Trophoblast cell (in vitro differentiated cells and primary cell): Measurements from ENCODE around the gene PTPRN2.
A peak's percentile ranks its signal among the peaks of the same experiment; 100 is the strongest.

Source experiments
- DNase-seq, 2 donors: peaks; one replicate each; pipeline ENCODE4 v3.0.0-alpha.2; 2016
- H2AFZ ChIP-seq: 2 replicates; pipeline ENCODE4 v1.6.1; 2013; ENCODE audit warnings: low read length, moderate library complexity, mild to moderate bottlenecking; ENCODE audit not compliant: insufficient read depth, poor library complexity
- H2AK5ac ChIP-seq: 2 replicates; pipeline ENCODE4 v1.6.1; 2013; ENCODE audit warnings: mild to moderate bottlenecking, low read length
- H2BK120ac ChIP-seq: 2 replicates; pipeline ENCODE4 v1.6.1; 2013; ENCODE audit warnings: low read length, mild to moderate bottlenecking, moderate library complexity; ENCODE audit not compliant: insufficient read depth, poor library complexity
- H2BK12ac ChIP-seq: 2 replicates; pipeline ENCODE4 v1.6.1; 2013; ENCODE audit warnings: mild to moderate bottlenecking, low read length, moderate library complexity
- H2BK5ac ChIP-seq: 2 replicates; pipeline ENCODE4 v1.6.1; 2013; ENCODE audit warnings: low read length, low read depth, moderate library complexity, mild to moderate bottlenecking; ENCODE audit not compliant: poor library complexity
- H3K14ac ChIP-seq: 2 replicates; pipeline ENCODE4 v1.6.1; 2013; ENCODE audit warnings: mild to moderate bottlenecking, low read length
- H3K18ac ChIP-seq: 2 replicates; pipeline ENCODE4 v1.6.1; 2013; ENCODE audit warnings: mild to moderate bottlenecking, low read length
- H3K23ac ChIP-seq: 2 replicates; pipeline ENCODE4 v1.6.1; 2013; ENCODE audit warnings: low read length
- H3K27ac ChIP-seq: 2 replicates; pipeline ENCODE4 v1.5.1; 2013; ENCODE audit warnings: low read depth, mild to moderate bottlenecking, inconsistent platforms, low read length, moderate library complexity
- H3K27me3 ChIP-seq: 2 replicates; pipeline ENCODE4 v1.6.1; 2013; ENCODE audit warnings: inconsistent platforms, mild to moderate bottlenecking, low read length, moderate library complexity; ENCODE audit not compliant: insufficient read depth
- H3K36me3 ChIP-seq, 2 experiments: 1 replicate in 1 of 2; 2 replicates in 1 of 2; pipeline ENCODE4 v1.6.1; 2013; ENCODE audit warnings: low read length in 2 of 2, mild to moderate bottlenecking in 2 of 2, moderate library complexity in 1 of 2; ENCODE audit not compliant: insufficient read depth in 2 of 2, control insufficient read depth in 1 of 2
- H3K4ac ChIP-seq: 2 replicates; pipeline ENCODE4 v1.6.1; 2013; ENCODE audit warnings: low read depth, mild to moderate bottlenecking, low read length, moderate library complexity
- H3K4me1 ChIP-seq, 2 experiments: 1 replicate in 1 of 2; 2 replicates in 1 of 2; pipeline ENCODE4 v1.6.1; 2013; ENCODE audit warnings: low read length in 2 of 2, mild to moderate bottlenecking in 2 of 2, moderate library complexity in 1 of 2; ENCODE audit not compliant: insufficient read depth in 2 of 2, control insufficient read depth in 1 of 2
- H3K4me2 ChIP-seq: 2 replicates; pipeline ENCODE4 v1.6.1; 2013; ENCODE audit warnings: inconsistent platforms, mild to moderate bottlenecking, low read length, moderate library complexity
- H3K4me3 ChIP-seq: 2 replicates; pipeline ENCODE4 v1.5.1; 2013; ENCODE audit warnings: mild to moderate bottlenecking, low read depth, low read length, inconsistent platforms
- H3K79me1 ChIP-seq: one replicate; pipeline ENCODE4 v1.6.1; 2013; ENCODE audit warnings: low read length
- H3K79me2 ChIP-seq: 2 replicates; pipeline ENCODE4 v1.6.1; 2013; ENCODE audit warnings: low read length, mild to moderate bottlenecking; ENCODE audit not compliant: control insufficient read depth, insufficient read depth, poor library complexity
- H3K9ac ChIP-seq: 2 replicates; pipeline ENCODE4 v1.6.1; 2013; ENCODE audit warnings: mild to moderate bottlenecking, low read length
- H3K9me3 ChIP-seq: 2 replicates; pipeline ENCODE4 v1.6.1; 2013; ENCODE audit warnings: low read depth, mild to moderate bottlenecking, control low read depth, inconsistent platforms, low read length; ENCODE audit not compliant: insufficient read depth
- H4K12ac ChIP-seq: 2 replicates; pipeline ENCODE4 v1.6.1; 2013; ENCODE audit warnings: low read depth, mild to moderate bottlenecking, low read length, moderate library complexity
- H4K8ac ChIP-seq: 2 replicates; pipeline ENCODE4 v1.6.1; 2013; ENCODE audit warnings: low read depth, mild to moderate bottlenecking, low read length, moderate library complexity
- H4K91ac ChIP-seq: one replicate; pipeline ENCODE4 v1.6.1; 2013; ENCODE audit warnings: low read depth, mild to moderate bottlenecking, low read length, moderate library complexity
- WGBS: extraction: QIAGEN DNeasy Blood & Tissue Kit; methylation state at CpG from one replicate; pipeline ENCODE4 v1.1.7; 2013; ENCODE audit warnings: missing lambda C conversion rate; ENCODE audit not compliant: insufficient read length, insufficient coverage; ENCODE audit errors: extremely low coverage; 5-methylcytosine and 5-hydroxymethylcytosine counted together

The PTPRN2 gene

GRCh38 chr7:157622408-157623205 is 965.0 kb downstream of the PTPRN2 start:
- no peak overlapping the region for H3K23ac ChIP-seq
- no peak overlapping the region for H3K27ac ChIP-seq
- H3K14ac ChIP-seq = no peak overlapping the region
- no peak overlapping the region for H4K12ac ChIP-seq
- H3K27me3 ChIP-seq = no peaks in the 10 kb centered on the region
- no peak overlapping the region for H2AFZ ChIP-seq
- peak overlapping the region; percentile 0 for H3K4me3 ChIP-seq
- H2BK120ac ChIP-seq = no peak overlapping the region
- H3K79me1 ChIP-seq = no peaks in the 10 kb centered on the region
- no peak overlapping the region for H4K91ac ChIP-seq
- H3K36me3 ChIP-seq = no peaks in the 10 kb centered on the region
- no peak overlapping the region for H2BK5ac ChIP-seq
- H3K4me1 ChIP-seq = peaks cover 2 to 4% of the 10 kb centered on the region in 2 experiments
- H3K79me2 ChIP-seq = no peaks in the 10 kb centered on the region
- no peak overlapping the region for H2AK5ac ChIP-seq
- no peak overlapping the region for H3K9ac ChIP-seq
- H3K18ac ChIP-seq = no peak overlapping the region
- no peak overlapping the region for H2BK12ac ChIP-seq
- no peak overlapping the region for H3K4ac ChIP-seq
- no peak overlapping the region for H4K8ac ChIP-seq
- no peak overlapping the region for H3K4me2 ChIP-seq
- WGBS = no CpG with 5 or more reads among the region's 28 CpGs
- no peak for DNase-seq
- no peaks in the 10 kb centered on the region for H3K9me3 ChIP-seq

- Histone ChIP-seq H3K36me3 (no peaks in the 10 kb centered on the region), H4K91ac (no peak overlapping the region), H3K14ac (no peak overlapping the region), H2BK120ac (no peak overlapping the region), H3K4me3 (no peak overlapping the region), H3K9ac (no peak overlapping the region), H3K18ac (no peak overlapping the region), H4K8ac (no peak overlapping the region), H3K23ac (no peak overlapping the region), H3K9me3 (peaks cover 3% of the 10 kb centered on the region), H2BK12ac (no peak overlapping the region), H3K79me1 (no peaks in the 10 kb centered on the region), H3K4ac (no peak overlapping the region), H3K27ac (no peak overlapping the region), H3K79me2 (no peaks in the 10 kb centered on the region), H3K27me3 (no peaks in the 10 kb centered on the region), H2BK5ac (no peak overlapping the region), H2AK5ac (no peak overlapping the region), H3K4me2 (no peak overlapping the region), H4K12ac (no peak overlapping the region), H2AFZ (no peak overlapping the region), H3K4me1 (peaks cover 2 to 4% of the 10 kb centered on the region in 2 experiments)
- no peak for DNase-seq
- WGBS = no CpG with 5 or more reads among the region's 11 CpGs
Observed at GRCh38 chr7:157622000-157622399, 965.6 kb downstream of the PTPRN2 start.

GRCh38 chr7:157621131-157621681 is 966.4 kb downstream of the PTPRN2 start:
- H3K27ac ChIP-seq = no peak overlapping the region

GRCh38 chr7:157620616-157621015 is 967.0 kb downstream of the PTPRN2 start:
- H4K8ac ChIP-seq = no peak overlapping the region
- no peaks in the 10 kb centered on the region for H3K79me1 ChIP-seq
- H2AFZ ChIP-seq = no peak overlapping the region
- no peak overlapping the region for H2BK120ac ChIP-seq
- H4K91ac ChIP-seq = no peak overlapping the region
- H3K4ac ChIP-seq = no peak overlapping the region
- no peak overlapping the region for H3K18ac ChIP-seq
- no peak overlapping the region for H3K23ac ChIP-seq
- no peak overlapping the region for H3K9ac ChIP-seq
- no peak overlapping the region for H3K14ac ChIP-seq
- H3K4me3 ChIP-seq = no peak overlapping the region
- no CpG with 5 or more reads among the region's 11 CpGs for WGBS
- no peak overlapping the region for H4K12ac ChIP-seq
- H3K27ac ChIP-seq = no peak overlapping the region
- H3K9me3 ChIP-seq = peaks cover 3% of the 10 kb centered on the region
- H3K36me3 ChIP-seq = no peaks in the 10 kb centered on the region
- H2BK5ac ChIP-seq = no peak overlapping the region
- DNase-seq = no peak
- H3K79me2 ChIP-seq = no peaks in the 10 kb centered on the region
- no peak overlapping the region for H2AK5ac ChIP-seq
- H3K4me2 ChIP-seq = no peak overlapping the region
- H3K27me3 ChIP-seq = no peaks in the 10 kb centered on the region
- peaks cover 2 to 4% of the 10 kb centered on the region in 2 experiments for H3K4me1 ChIP-seq
- H2BK12ac ChIP-seq = no peak overlapping the region

More at GRCh38 chr7:157621131-157621681, 966.4 kb downstream of the PTPRN2 start:
- H3K9me3 ChIP-seq = peaks cover 3% of the 10 kb centered on the region
- H3K4me1 ChIP-seq = peaks cover 2 to 4% of the 10 kb centered on the region in 2 experiments
- no peak overlapping the region for H2AK5ac ChIP-seq
- no peak overlapping the region for H2AFZ ChIP-seq
- H3K4me2 ChIP-seq = no peak overlapping the region
- no peaks in the 10 kb centered on the region for H3K79me2 ChIP-seq
- no peak overlapping the region for H4K8ac ChIP-seq
- no peak overlapping the region for H2BK5ac ChIP-seq
- H3K14ac ChIP-seq = no peak overlapping the region
- no peak overlapping the region for H2BK120ac ChIP-seq
- DNase-seq = peak in 1 of 2 donors; percentile 1
- H3K27me3 ChIP-seq = no peaks in the 10 kb centered on the region
- no peak overlapping the region for H4K12ac ChIP-seq
- no peak overlapping the region for H3K4ac ChIP-seq
- no peaks in the 10 kb centered on the region for H3K79me1 ChIP-seq
- H3K9ac ChIP-seq = no peak overlapping the region
- H3K23ac ChIP-seq = no peak overlapping the region
- H2BK12ac ChIP-seq = no peak overlapping the region
- H4K91ac ChIP-seq = no peak overlapping the region
- H3K18ac ChIP-seq = no peak overlapping the region
- no peaks in the 10 kb centered on the region for H3K36me3 ChIP-seq
- no CpG with 5 or more reads among the region's 33 CpGs for WGBS
- H3K4me3 ChIP-seq = no peak overlapping the region
